HG03521 (cell line): Measurements from ENCODE around the gene LMNTD2.

Experiments
- ATAC-seq: cut with Tn5 transposase; IDR thresholded peaks from one replicate; pipeline ENCODE4 v1.9.1; 2021; ENCODE audit warnings: mild to moderate bottlenecking, moderate library complexity; ENCODE audit not compliant: unreplicated experiment

The LMNTD2 gene

DNA sequence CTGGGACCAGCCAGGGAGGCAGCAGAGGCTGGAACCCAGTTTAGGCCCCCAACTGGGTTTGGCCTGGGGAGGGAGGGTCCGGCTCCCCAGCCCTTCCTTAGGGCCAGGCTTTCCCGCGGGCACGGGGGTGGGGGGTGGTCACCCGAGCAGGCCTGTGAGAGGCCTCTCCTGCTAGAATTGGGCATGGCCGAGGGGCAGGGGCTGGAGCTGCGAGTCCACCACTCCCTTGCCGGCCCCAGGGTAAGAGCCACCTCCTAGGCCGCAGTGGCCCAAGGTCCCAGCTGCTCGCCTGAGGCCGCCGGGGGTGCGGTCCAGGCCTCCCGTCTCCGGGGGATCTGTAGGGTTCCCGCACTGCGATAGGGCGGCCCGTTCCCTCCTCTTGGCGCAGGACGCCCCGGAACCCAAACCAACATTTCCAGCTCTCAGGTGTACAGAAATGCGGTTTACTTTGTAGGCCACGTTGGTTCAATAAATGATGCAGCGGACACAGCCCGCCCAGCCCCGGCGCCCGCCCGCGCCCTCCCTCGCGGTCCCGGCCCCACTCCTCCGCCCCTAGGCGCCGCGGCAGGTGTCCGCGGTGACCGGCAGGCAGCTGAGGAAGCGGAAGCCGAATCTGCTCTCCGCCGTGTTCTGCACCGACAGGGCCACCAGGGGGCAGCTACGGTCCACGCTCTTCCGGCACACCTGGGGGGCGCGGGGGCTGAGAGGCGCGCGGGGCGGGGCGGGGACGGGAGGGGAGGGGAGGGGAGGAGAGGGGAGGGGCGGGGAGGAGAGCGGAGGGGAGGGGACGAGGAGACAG is 5.9 kb downstream of the LMNTD2 start:
- ATAC-seq: no peak

DNA sequence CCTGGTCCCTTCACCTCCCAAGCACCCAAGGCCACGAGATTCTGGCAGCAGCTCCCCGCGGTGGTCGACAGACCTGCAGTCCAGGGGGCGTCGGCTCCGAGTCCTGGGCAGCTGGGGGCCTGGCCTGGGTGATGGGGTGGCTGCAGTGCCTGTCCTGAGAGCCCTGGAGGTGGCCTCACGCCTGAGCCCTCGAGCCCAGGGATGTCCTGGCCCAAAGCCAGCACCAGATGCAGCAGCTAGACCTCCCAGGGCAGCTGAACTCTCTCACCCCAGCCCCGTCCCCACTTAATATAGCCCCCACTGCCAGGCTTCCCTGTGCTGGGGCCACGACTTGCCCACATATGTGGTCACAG is 6.6 kb downstream of the LMNTD2 start:
- no peak for ATAC-seq

DNA sequence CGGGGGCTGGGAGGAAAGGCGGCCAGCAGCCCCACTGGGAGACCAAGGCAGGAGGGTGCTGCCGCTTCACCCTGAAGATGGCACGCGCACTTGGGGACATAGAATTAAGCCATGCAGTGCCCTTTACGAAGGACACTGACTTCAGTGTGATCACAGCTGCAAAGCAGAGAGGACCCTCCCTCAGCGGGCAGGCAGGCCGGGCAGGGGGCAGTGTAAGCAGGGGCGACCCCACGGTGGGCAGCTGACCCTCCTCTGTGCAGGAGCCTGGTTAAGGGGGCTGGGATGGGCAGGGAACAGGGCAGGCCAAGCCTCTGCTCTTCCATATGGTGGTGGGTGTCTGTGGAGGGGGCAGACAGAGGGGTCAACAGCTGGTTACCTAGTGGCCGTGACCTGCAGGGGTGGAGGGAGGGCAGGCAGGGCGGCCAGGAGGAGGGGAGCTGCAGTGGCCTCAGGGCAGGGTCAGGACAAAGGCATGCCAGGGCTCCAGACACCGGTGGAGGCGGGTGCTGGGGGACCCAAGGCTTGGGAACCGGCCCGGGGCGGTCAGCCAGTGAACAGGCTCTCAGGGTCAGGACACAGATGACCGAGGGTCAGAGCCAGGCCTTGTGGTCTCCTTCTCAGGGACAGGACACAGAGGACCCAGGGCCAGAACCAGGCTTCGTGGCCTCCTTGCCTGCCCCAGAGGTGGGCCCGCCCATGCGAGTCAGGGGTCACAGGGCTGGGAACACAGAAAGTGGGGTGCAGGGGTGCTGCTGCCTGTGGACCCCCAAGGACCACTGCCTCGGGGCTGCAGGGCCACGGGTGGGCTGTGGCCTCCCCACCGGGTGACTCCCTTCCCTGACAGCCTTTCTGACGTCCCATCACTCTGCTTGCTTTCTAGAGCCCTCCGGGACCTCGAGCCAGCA is 7.2 kb downstream of the LMNTD2 start:
- no peak for ATAC-seq

DNA sequence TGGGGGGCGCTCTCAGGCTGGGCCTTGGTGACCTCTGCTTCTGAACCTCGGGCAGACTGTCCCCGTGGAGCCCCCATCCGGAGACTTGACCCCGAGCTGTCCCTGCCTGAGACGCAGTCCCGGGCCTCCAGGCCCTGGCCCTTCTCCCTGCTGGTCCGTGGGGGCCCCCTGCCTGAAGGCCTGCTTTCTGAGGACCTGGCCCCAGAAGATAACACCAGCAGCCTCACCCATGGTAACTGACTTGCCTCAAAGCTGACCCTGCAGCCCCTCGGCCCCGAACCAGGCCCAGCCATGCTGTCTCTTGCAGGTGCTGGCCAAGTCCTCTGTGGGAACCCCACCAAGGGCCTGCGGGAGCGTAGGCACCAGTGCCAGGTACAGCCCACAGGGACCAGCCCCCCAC is 8.9 kb downstream of the LMNTD2 start:
- no peak for ATAC-seq

DNA sequence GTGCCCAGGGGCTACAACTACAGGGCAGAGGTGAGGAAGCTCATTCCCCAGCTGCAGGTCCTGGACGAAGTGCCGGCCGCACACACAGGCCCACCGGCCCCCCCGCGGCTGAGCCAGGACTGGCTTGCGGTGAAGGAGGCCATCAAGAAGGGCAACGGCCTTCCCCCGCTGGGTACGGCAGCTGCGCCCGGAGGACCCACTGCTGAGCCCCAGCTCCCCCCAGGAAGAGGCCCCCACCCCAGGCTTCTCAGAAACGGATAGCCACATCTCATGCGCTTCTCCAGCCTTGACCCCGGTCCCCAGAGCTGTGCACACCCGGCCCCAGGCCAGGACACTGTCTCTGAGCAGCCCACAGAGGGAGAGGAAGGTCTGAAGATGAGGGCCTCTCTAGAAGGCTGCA is 9.4 kb downstream of the LMNTD2 start:
- ATAC-seq: no peak

DNA sequence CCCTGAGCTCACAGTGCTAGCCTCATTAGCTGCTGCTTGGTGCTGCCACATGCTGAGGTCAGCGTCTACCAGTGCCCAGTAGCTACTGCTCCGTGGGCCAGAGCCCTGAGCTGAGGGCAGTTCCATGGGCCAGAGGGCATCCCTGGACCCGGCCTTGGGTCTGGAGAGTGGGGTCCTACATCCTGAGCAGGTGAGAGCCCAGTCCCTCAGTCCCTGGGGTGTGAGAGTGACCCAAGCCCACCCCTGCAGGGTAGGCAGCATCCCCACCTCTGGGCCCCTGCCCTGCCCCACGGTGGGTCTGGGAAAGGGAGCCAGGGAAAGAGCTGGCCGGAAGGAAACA is 9.8 kb downstream of the LMNTD2 start:
- no peak for ATAC-seq

DNA sequence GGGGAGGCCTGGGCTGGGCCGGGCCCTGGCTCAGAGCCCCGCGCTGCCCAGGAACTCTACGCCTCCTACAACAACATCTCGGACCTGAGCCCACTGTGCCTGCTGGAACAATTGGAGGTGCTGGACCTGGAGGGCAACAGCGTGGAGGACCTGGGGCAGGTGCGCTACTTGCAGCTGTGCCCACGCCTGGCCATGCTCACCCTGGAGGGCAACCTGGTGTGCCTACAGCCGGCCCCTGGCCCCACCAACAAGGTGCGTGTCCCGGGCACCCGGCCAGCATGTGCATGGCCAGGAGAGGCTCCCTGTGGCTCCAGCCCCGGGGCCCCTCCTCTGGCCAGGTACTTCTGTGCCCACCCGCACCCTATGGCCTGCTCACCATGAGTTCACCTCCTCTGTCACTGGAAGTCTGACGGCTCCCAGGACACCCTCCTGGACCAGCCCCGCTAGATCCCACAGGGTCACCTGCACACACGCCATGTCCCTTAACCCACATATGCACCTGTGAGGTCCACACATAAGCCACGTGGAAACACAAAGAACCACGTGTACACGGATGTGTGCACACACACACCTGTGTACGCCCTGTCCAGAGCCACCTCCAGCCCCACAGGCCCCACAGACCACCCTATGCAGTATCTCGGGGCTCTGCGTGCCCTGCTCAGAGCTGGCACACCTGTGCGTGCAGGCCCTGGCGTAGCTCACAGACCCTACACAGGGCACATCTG is 10.4 kb downstream of the LMNTD2 start:
- ATAC-seq: no peak

DNA sequence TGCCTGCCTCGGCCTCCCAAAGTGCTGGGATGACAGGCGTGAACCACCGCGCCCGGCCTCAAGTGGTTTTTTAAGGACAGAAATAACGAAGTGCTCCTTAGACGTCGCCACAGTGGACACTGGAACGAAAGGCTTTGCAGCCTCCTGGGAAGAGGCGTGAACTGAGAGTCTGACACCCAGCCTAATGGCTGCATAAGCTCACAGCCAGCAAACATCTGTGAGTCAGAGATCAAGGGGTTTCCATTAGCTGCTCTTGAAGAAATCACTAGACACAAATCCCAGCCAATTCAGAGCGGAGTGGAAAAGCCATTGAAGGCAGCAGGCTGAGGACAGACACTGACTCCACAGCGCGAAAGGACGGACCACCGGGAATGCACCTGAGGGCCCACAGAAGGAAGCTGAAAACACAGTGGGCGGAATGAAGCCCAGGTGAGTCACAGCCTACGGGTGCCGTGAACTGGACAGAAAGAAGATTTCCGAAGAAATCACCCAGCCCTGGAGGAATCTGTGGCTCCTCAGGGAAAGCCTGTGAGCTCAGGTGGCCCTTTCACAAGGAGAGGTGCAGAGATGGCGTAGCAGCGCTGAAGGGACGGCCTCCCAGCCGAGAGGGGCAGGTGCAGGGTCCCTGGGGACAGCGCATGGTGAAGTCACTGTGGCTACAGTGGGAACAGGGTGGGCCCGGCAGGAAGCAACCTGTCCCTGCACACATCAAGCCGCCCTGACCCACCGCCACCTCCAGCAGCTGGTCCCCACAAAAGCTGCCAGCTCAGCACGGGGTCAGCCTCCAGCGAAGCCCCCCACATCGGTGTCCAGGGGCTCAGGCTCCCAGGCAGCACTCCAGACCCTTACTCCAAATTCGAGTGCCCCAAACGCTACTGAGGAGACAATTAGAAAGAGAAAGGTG is 11.6 kb downstream of the LMNTD2 start:
- ATAC-seq: no peak

DNA sequence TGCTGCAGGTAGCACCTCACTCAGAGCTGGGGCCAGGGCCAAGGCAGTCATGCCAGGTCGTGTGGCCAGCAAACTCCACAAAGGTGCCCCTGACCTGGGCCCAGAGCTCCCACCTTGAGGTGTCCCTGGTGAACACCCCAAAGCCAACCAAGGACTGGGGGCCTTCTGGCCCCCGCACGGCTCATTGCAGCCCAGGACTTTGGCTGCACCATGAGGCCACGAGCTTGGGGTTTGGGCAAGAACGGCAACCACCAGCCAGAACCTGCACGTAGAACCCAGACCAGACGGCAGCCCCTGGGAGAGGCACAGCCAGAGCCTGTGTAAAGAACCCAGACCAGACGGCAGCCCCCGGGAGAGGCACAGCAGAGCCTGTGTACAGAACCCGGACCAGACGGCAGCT is 15.4 kb downstream of the LMNTD2 start:
- ATAC-seq: no peak

DNA sequence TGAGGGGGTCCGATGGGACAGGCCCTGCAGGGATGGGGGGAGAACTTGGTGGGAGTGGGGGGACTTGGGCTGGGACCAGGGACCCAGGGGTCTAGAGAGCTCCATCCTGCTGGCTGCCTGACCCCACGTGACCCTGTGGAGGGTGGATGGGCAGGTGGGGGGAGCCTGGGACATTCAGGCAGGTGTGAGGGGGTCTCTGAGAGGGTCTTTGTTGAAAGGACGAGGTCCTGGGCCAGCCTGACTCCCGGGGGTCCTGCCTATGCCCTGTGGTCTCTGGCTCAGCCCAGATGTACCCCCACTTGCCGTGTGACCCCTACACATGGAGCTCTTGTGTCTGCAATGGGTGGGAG is 15.7 kb downstream of the LMNTD2 start:
- ATAC-seq: no peak

DNA sequence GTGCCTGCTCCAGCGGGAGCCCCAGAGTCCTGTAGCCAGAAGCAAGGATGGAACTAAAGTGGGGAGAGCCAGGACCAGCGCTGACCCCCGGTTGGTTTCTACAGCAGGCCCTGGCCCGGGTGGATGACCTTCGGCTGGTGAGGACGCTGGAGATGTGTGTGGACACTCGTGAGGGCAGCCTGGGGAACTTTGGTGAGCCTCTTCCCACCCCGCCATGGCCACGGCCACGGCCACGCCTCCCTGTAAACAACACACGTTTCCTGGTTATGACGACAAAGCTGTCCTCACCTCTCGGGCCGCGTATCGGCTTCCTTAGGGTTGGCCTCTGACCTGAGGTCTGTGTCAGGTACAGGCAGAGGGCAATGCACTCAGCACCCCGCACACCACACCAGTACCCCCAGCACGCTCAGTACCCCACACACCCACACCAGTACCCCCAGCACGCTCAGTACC is 19.1 kb downstream of the LMNTD2 start:
- no peak for ATAC-seq

DNA sequence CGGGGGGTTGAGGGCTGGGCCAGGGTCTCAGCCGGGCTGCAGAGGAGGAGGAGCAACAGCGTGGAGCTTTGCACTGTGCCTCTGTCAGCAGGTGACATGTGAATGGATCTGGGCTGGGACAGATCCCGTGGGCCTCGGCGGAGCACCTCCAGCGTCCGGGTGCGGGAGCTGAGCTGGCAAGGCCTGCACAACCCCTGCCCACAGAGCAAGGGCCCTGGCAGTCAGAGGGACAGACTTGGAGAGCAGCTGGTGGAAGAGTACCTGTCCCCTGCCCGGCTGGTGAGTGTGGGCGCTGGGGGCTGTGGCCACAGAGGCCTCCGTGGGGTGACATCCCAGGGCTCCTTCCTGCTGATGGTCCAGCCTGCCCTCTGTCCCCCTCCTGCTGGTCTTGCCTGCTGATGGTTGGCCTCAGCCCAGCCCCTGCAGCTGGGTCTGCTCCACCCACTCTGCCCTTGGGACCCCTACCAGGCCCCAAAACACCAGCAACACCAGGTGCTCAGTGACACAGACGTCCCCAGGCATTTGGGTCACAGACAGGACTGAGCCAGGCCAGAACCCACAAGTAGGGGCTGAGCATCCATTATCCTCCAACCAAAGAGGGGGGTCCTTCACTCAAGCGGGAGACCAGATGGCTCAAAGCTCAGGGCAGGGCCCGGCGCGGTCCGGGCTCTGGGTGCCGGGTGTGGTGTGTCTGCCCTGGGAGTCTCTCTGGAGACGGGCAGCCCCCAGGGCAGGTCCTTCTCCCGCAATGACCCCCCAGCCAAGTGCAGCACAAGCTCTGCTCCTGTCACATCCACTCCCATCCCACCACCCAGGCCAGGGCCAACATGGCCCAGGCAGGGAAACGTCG is 19.7 kb downstream of the LMNTD2 start:
- no peak for ATAC-seq

DNA sequence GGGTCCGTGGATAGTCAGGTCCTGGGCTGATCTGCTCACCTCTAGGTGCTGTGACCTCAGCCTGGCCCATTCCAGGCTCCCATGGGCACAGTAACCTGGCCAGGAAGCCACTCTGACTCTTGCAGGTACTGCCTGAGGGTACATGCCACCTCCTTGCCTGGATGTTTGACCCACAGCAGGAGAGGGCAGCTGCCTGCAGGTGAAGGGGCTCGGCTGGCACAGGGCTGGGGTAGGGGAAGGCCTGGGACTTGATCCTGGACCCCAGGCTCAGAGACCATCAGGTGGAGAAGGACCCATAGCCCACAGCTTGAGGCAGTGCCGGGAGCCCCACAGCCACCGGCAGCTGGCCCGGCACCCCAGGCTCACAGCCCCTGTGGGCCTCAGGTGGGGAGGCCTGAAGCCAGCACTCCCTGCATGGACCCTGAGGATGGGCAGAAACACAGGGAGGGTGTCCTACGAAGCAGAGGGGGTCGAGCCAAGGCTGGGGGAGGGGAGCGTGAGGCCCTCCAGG is 20.5 kb downstream of the LMNTD2 start:
- ATAC-seq: no peak

DNA sequence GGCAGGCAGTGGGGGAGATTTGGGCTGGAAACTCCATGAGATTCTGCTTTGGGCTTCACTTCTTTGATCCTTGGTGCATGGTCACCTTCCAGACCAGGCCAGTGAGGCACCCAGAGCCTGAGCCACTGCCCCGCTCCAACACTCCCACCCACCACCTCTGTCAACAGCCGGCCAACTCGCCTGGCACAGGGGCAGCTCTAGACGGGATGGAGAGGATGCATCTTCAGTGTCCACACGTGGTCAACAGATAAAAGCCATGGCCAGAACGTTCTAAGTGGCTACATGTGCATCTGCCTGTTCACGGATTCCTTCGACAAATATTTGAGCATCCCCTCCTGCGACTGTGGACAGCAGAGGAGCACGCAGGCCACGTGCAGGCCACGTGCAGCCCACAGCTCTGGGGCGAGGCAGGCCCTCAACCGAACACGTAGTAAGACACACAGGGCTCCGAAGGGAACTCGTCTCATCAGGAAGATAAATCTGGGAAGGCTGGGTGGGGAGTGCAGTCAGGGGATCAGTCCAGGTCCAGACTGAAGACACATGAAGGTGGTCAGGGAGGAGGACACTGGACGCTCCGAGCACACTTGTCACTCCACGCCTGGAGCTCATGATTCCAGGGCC is 22.0 kb downstream of the LMNTD2 start:
- ATAC-seq: no peak

DNA sequence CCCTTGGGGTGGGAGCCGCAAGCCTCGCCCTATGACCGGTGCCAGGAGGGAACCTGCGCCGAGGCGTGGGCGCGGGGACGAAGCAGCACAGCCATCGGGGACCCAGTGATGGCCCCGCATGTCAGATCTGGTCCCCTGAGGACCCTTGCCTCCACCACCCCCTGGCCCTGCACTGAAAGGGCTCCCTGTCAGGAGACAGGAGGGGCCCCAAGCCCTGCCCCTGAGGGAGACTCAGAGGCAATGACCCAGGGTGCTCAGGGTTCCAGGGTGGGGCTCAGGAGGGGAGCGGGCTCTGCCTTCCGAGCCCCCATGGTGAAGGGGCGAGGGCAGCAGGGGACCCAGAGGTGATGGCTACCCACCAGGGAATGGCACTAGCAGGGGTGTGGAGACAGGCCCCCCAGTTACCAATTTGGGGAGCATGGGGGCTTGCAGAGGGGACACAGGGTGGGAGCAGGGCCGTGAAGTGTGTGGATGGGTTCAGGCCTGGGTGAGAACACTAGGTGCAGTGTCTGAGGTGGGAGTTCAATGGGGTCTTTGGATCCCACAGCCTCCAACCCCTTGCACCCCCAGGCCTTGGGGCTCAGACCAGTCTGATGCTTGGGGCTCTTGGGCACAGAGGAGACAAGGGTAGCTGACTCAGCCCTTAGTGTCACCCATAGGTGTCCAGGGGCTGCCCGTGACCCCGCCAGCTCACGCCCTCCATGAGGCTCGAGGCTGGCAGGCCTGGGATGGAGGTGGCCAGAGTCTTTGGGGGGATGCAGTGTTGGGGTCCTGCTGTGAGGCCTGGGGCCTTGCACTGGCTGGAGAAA is 22.7 kb downstream of the LMNTD2 start:
- no peak for ATAC-seq

DNA sequence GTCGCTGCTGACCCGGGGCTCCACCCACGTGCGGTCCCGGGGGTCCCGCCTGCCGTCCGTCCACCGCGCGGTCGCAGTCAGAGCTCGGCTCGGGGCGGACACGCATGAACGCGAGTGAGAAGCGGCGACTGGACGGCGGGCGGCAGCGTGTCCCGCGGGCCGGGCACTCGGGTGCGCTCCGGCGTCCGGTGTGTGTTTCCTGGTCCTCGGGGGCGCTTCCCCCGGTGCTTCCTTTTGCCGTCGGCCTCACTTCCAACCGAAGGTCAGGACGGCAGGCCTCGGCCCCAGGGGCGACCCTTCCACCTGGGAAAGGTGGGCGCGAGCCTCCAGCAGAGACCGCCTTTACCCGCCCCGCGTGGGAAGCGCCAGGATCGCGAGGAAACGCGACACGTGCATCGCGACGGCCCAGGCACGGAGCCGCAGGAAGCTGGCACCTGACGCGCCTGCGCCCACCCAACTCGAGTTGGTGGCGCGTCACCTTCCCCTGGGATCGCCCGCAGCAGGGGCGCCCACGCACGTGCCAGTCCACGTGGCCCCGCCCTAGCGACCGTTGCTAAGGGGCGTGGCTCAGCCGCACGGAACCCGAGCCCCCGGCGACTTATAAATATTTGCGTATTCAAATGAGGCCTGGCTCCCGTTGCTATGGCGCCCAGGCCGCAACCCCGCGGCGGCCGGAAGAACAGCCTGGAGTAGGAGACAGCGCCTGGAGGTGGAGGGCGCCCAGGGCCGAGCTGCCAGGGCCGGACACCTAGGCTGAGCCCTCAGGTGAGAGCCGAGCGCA is 23.5 kb downstream of the LMNTD2 start, which contains the start of gene LRRC56:
TSS of gene LRRC56 (plus strand) at position 687 of the 781 bp plus-strand sequence. CDS start 3,158 bp downstream, outside the sequence.
- peak; percentile 42 for ATAC-seq
